Parathyroid adenoma (tissue), 2 donors: ENCODE data around the gene BAHCC1.

ENCODE experiments used
- H2AFZ ChIP-seq: fragments of 300-600 bp; sonication (generic); one replicate; pipeline ENCODE4 v1.7.0; 2017; ENCODE audit warnings: antibody characterized with exemption, mild to moderate bottlenecking
- H3K27ac ChIP-seq: fragments of 300-600 bp; sonication (generic); one replicate; pipeline ENCODE4 v1.7.0; 2017
- H3K27me3 ChIP-seq: fragments of 300-600 bp; sonication (generic); one replicate; pipeline ENCODE4 v1.7.0; 2017; ENCODE audit warnings: low read length; ENCODE audit not compliant: control insufficient read depth, insufficient read depth
- H3K36me3 ChIP-seq: fragments of 300-600 bp; sonication (generic); one replicate; pipeline ENCODE4 v1.7.0; 2017; ENCODE audit warnings: low read length; ENCODE audit not compliant: control insufficient read depth, insufficient read depth
- H3K4me1 ChIP-seq: fragments of 300-600 bp; sonication (generic); one replicate; pipeline ENCODE4 v1.7.0; 2017; ENCODE audit warnings: control low read depth
- H3K4me2 ChIP-seq: fragments of 300-600 bp; sonication (generic); one replicate; pipeline ENCODE4 v1.7.0; 2017; ENCODE audit warnings: low read length
- H3K4me3 ChIP-seq: fragments of 300-600 bp; sonication (generic); one replicate; pipeline ENCODE4 v1.7.0; 2017; ENCODE audit warnings: low read depth, low read length
- H3K79me2 ChIP-seq: fragments of 300-600 bp; sonication (generic); one replicate; pipeline ENCODE4 v1.7.0; 2017; ENCODE audit warnings: control low read depth
- H3K9ac ChIP-seq: fragments of 300-600 bp; sonication (generic); one replicate; pipeline ENCODE4 v1.7.0; 2017; ENCODE audit warnings: mild to moderate bottlenecking
- H3K9me3 ChIP-seq: fragments of 300-600 bp; sonication (generic); one replicate; pipeline ENCODE4 v1.7.0; 2017; ENCODE audit warnings: low read length; ENCODE audit not compliant: control insufficient read depth
- CTCF ChIP-seq: fragments of 300-600 bp; sonication (generic); IDR thresholded peaks from one replicate; pipeline ENCODE4 v1.7.0; 2017; ENCODE audit warnings: antibody characterized with exemption, mild to moderate bottlenecking
- donor health status: primary hyperparathyroidism.

BAHCC1 gene

DNA sequence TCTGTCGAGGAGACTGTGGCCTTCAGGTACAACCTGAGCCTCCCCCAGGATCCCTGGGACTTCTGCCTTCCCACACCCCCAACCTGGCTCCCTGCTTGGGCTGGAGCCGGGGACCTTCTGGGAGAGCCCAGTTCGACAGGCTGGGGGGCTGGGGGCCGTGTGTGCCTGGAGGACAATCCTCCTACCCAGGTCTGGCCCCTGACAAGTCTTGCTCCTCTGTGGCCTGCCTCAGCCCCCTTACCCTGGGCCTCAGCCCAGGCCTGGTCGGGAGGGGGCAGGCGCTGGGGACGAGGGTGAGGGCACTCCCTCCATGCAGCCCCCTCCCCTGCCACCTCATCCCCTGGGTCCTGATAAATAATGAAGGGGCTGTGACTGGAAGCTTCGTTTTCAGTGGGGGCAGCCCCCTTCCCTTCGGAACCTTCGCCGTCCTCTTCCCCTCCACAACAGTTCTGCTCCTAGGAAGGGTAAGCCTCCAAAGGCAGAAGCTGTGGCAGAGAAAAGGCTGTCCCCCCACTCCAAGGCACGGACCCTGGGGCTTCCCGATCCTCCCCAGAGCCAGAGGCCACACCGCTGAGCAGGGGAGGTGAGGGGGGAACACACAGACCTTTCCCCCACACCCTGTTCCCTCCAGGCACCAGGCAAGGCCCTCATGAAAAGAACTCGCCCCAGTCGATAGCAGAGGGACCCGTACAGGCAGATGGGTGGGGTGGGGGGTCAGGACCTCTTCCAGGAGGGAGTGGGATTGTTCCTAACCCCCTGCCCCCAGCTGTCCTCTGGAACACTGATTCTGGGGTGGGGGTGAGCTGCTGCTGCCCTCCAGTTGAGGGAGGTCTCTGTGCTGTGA is 5.0 kb upstream of the BAHCC1 start:
- TF ChIP-seq CTCF, result no peak
- Histone ChIP-seq H3K9me3 (no peaks in the 10 kb centered on the region), H3K4me3 (no peak overlapping the region), H2AFZ (no peak overlapping the region), H3K36me3 (no peaks in the 10 kb centered on the region), H3K4me1 (peaks cover 25% of the 10 kb centered on the region), H3K79me2 (no peaks in the 10 kb centered on the region), H3K27me3 (no peaks in the 10 kb centered on the region), H3K9ac (no peak overlapping the region), H3K27ac (no peak overlapping the region), H3K4me2 (no peak overlapping the region)

DNA sequence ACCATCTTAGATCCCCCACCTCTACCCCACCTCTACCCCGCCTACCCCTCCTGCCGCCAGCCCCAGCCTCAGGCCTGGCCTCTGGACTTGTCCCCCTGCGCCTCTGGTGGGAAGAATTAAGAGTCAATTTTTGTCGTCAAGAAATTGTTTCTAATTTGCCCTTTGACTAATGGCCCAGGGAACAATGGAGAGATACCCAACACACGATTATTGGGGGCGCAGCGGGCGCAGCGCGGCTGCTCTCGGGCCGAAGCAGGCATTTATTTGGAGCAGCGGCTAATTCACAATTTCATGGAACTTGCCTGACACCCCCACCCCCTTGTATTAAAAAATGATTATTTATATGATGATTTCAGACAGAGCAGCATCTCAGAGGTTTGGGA is 4.4 kb upstream of the BAHCC1 start:
- Histone ChIP-seq H3K9ac (no peak overlapping the region), H3K27ac (no peak overlapping the region)

GRCh38 chr17:81391293-81391935 is 3.8 kb upstream of the BAHCC1 start:
- no peak for TF ChIP-seq CTCF
- Histone ChIP-seq H2AFZ (no peak overlapping the region), H3K4me2 (peak overlapping the region; percentile 64), H3K36me3 (no peaks in the 10 kb centered on the region), H3K79me2 (no peaks in the 10 kb centered on the region), H3K9me3 (no peaks in the 10 kb centered on the region), H3K27me3 (no peaks in the 10 kb centered on the region), H3K4me1 (peaks cover 25% of the 10 kb centered on the region), H3K27ac (peak overlapping the region; percentile 81), H3K4me3 (peak overlapping the region; percentile 61), H3K9ac (no peak overlapping the region)

More for the DNA sequence above, 4.4 kb upstream of the BAHCC1 start:
- Histone ChIP-seq H3K4me2 (no peak overlapping the region), H2AFZ (no peak overlapping the region), H3K79me2 (no peaks in the 10 kb centered on the region), H3K9me3 (no peaks in the 10 kb centered on the region), H3K4me1 (peaks cover 25% of the 10 kb centered on the region), H3K36me3 (no peaks in the 10 kb centered on the region), H3K4me3 (no peak overlapping the region), H3K27me3 (no peaks in the 10 kb centered on the region)
- TF ChIP-seq CTCF, result no peak

DNA sequence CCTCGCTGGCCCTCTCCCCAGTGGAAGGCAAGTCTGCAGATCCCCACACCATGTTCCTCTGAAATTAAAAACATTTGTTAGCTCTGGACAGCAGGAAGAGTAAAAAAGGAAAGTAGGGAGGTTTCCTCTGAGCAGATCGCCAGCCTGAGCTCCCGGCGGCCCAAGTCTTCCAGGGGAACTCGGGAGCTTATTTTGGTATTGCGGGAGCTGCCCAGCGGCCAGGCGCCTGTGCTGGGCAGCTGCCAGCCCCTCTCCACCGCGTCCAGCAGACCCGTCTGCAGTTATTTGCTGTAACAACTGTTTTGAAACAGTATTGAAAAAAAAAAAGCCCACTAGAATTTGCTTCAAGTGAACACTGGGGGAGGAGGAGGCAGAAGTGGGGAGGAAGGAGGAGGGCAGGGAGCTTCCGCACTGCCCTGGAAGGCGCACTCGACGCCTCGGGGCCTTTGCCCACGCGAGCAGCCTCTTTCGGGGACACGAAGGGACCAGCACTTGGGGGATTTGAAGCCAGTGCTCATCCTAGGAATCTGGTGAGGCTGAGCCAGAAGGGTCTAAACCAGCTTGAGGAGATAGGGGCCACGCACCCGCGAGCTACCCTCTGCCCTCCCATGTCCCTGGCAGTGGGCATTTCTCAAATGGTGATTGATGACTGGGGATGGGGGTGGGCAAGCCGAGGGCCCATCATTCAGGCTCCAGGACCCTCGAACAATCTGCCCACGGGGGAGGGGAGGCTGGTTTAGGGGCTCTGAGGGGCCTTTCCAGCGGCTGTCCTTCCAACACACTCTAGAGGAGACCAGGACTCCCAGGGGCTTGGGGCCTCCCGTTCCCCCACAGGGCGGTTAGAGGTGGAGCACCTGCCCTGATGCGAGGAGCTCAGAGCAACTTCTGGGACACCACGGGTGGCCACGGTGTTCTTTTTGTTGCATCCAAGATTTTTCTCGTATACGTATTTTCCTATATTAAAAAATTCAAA is 3.0 kb upstream of the BAHCC1 start:
- Histone ChIP-seq H3K4me1 (peaks cover 25% of the 10 kb centered on the region), H3K36me3 (no peaks in the 10 kb centered on the region), H3K9me3 (no peaks in the 10 kb centered on the region), H3K27me3 (no peaks in the 10 kb centered on the region), H3K27ac (peak overlapping the region; percentile 81), H3K9ac (no peak overlapping the region), H3K4me2 (peak overlapping the region; percentile 64), H2AFZ (peak overlapping the region; percentile 47), H3K79me2 (no peaks in the 10 kb centered on the region), H3K4me3 (peak overlapping the region; percentile 61)
- no peak for TF ChIP-seq CTCF
